Ishikawa (cell line): ENCODE results near the gene FAM32A.

ENCODE experiments used
- CEBPB ChIP-seq: IDR thresholded peaks from 2 replicates; pipeline ENCODE4 v1.6.1; 2012
- CREB1 ChIP-seq: IDR thresholded peaks from 2 replicates; pipeline ENCODE4 v1.6.1; 2012; ENCODE audit warnings: low read depth
- EGR1 ChIP-seq: IDR thresholded peaks from 2 replicates; pipeline ENCODE4 v1.6.1; 2012
- EP300 ChIP-seq: IDR thresholded peaks from 2 replicates; pipeline ENCODE4 v1.6.1; 2012; ENCODE audit warnings: borderline replicate concordance
- FOXM1 ChIP-seq: IDR thresholded peaks from 2 replicates; pipeline ENCODE4 v1.6.1; 2012; ENCODE audit warnings: low read depth, borderline replicate concordance
- NFIC ChIP-seq: IDR thresholded peaks from 2 replicates; pipeline ENCODE4 v1.6.1; 2012
- RAD21 ChIP-seq: IDR thresholded peaks from 2 replicates; pipeline ENCODE4 v1.6.1; 2012; ENCODE audit warnings: low read depth
- TAF1 ChIP-seq: IDR thresholded peaks from 2 replicates; pipeline ENCODE4 v1.6.1; 2012; ENCODE audit warnings: low read depth, mild to moderate bottlenecking
- TCF12 ChIP-seq: IDR thresholded peaks from 2 replicates; pipeline ENCODE4 v1.6.1; 2012; ENCODE audit warnings: low read depth
- TEAD4 ChIP-seq: IDR thresholded peaks from 2 replicates; pipeline ENCODE4 v1.6.1; 2012
- ZBTB7A ChIP-seq: IDR thresholded peaks from 2 replicates; pipeline ENCODE4 v1.6.1; 2012; ENCODE audit warnings: low read depth
- TF ChIP-seq, protein P1 (sequence below): IDR thresholded peaks from 2 replicates; pipeline ENCODE4 v1.6.1; 2012; ENCODE audit warnings: low read depth, mild to moderate bottlenecking

DNA sequence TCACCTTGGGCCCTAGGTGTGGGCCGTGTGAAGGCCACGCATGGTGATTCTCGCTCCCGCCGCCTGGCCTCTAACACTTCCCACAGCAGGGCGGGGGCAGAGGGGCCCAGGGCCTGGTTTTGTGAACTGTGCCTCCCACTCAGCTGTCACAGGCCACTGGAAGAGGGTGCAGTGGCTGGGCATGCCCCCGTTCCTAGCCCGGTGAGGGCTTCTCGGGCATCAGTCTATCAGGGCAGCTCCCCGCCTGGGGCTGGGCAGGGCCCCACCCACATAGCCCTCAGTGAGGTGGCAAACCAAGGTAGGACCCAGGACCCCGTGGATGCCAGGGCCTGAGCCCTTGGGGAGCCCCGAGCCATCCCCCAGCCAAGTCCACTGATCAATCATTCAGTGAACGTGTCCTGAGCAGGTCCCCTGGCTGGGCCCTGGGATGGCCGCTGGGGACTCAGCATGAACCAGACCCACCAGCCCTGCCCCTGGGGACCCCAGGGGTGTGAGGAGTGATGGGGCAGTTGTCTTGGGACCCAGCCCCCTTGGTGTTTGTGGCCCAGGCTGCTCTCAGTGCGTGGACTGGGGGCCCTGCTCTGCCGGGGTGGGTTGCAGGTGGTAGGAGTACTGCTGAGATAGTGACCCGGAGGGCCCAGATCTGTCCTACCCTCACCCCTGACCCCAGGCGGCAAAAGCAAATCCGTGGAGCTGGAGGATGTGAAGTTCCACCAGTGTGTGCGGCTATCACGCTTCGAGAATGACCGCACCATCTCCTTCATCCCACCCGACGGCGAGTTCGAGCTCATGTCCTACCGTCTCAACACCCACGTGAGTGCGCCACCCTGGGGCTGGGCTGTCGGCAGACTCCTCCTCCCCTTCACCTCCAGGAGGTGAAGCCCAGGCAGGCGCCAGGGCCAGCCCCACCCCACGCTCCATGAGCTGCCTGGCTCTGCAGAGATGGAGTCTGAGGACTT lies 41.9 kb downstream of the FAM32A start:
- TF ChIP-seq TAF1 (no peak), EP300 (no peak), TEAD4 (no peak), RAD21 (no peak), FOXM1 (no peak), CEBPB (no peak), ZBTB7A (no peak), EGR1 (no peak), TCF12 (no peak), CREB1 (no peak), NFIC (no peak)
- TF ChIP-seq, protein P1, sequence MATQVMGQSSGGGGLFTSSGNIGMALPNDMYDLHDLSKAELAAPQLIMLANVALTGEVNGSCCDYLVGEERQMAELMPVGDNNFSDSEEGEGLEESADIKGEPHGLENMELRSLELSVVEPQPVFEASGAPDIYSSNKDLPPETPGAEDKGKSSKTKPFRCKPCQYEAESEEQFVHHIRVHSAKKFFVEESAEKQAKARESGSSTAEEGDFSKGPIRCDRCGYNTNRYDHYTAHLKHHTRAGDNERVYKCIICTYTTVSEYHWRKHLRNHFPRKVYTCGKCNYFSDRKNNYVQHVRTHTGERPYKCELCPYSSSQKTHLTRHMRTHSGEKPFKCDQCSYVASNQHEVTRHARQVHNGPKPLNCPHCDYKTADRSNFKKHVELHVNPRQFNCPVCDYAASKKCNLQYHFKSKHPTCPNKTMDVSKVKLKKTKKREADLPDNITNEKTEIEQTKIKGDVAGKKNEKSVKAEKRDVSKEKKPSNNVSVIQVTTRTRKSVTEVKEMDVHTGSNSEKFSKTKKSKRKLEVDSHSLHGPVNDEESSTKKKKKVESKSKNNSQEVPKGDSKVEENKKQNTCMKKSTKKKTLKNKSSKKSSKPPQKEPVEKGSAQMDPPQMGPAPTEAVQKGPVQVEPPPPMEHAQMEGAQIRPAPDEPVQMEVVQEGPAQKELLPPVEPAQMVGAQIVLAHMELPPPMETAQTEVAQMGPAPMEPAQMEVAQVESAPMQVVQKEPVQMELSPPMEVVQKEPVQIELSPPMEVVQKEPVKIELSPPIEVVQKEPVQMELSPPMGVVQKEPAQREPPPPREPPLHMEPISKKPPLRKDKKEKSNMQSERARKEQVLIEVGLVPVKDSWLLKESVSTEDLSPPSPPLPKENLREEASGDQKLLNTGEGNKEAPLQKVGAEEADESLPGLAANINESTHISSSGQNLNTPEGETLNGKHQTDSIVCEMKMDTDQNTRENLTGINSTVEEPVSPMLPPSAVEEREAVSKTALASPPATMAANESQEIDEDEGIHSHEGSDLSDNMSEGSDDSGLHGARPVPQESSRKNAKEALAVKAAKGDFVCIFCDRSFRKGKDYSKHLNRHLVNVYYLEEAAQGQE, result no peak
